Choroid plexus epithelial cell (primary cell): ENCODE data around the gene SLC2A4RG.
A peak's percentile ranks its signal among the peaks of the same experiment; 100 is the strongest.

Source experiments
- DNase-seq: peaks from one replicate; pipeline ENCODE4 v3.0.0-alpha.2; 2010; ENCODE audit warnings: low read depth
- H3K4me3 ChIP-seq: 2 replicates; pipeline ENCODE4 v1.5.1; 2011; ENCODE audit warnings: low read depth, mild to moderate bottlenecking, control low read depth, low read length, moderate library complexity
- CTCF ChIP-seq: conservative IDR thresholded peaks from 2 replicates; pipeline ENCODE4 v1.5.1; 2011; ENCODE audit warnings: low read depth, mild to moderate bottlenecking, control low read depth, inconsistent platforms, low read length, moderate library complexity

SLC2A4RG gene

GRCh38 chr20:63778034-63778752, 38.6 kb downstream of the SLC2A4RG start:
- DNase-seq: peak; percentile 44
- H3K4me3 ChIP-seq: no peak overlapping the region
- no peak for TF ChIP-seq CTCF

GRCh38 chr20:63778857-63779256, 39.3 kb downstream of the SLC2A4RG start:
- H3K4me3 ChIP-seq: no peak overlapping the region
- peak; percentile 7 for TF ChIP-seq CTCF
- DNase-seq: no peak

- no peak for DNase-seq
- TF ChIP-seq CTCF: no peak
- no peak overlapping the region for H3K4me3 ChIP-seq
These were observed 41.6 kb downstream of the SLC2A4RG start for GRCh38 chr20:63781181-63781580.

GRCh38 chr20:63782051-63782471, 42.5 kb downstream of the SLC2A4RG start:
- DNase-seq: no peak
- no peak overlapping the region for H3K4me3 ChIP-seq
- no peak for TF ChIP-seq CTCF

GRCh38 chr20:63782521-63782971, 43.0 kb downstream of the SLC2A4RG start:
- TF ChIP-seq CTCF: no peak
- no peak for DNase-seq
- no peak overlapping the region for H3K4me3 ChIP-seq

- TF ChIP-seq CTCF: no peak
- DNase-seq: no peak
- no peak overlapping the region for H3K4me3 ChIP-seq
These were observed 44.4 kb downstream of the SLC2A4RG start for GRCh38 chr20:63783970-63784369.

- no peak for DNase-seq
- no peak overlapping the region for H3K4me3 ChIP-seq
- no peak for TF ChIP-seq CTCF
These were observed 46.1 kb downstream of the SLC2A4RG start for GRCh38 chr20:63785691-63786131.
